ENCODE measurements around the gene TCOF1. TPM values are rescaled to one million over a fixed set of nuclear protein-coding genes. Genes with fewer than 3 reads are reported as not detected.

TCOF1 gene
- total and polyA plus RNA-seq, 2 donors (not counting 3 experiments of a cell fraction or from before 2014, with no cell fraction given): 11.2 to 52.0 TPM

DNA sequence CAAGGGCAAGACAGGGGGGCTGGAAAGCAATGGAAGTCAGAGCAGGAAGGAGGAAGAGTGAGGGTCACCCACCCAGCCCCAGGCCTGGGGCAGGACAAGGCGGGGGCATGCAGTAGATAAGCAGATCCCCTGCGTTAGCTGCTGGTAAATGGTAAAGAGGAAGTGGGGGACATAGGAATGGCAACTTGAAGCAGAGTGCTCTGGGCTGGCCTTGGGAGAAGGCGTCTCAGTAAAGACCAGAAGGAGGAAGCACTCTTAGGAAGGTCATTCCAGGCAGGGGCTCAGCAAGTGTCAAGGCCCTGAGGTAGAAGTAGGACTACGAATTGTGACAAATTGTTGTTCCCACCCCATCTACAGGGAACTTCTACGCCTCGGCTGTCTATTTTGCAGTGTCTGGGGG is 15.1 kb downstream of the TCOF1 start:
- ChIA-PET CTCF (interaction anchor here (1.6 kb wide), 1 partner anchor 38 kb away, joined by 5 read pairs; no protein-coding TSS in a partner anchor), POLR2A (no interaction called here)
- no TSS peak for BruUV-seq (replicated peaks)

More for the DNA sequence above, 15.1 kb downstream of the TCOF1 start:
- H3K9me3 ChIP-seq (replicated peaks; ENCODE audit: control insufficient read depth, insufficient read depth, low read length): no peaks in the 10 kb centered on the region
- no peaks in the 10 kb centered on the region for H4K20me1 ChIP-seq (replicated peaks; ENCODE audit: control insufficient read depth, extremely low read depth, insufficient read depth, low read length)
- H3K4me1 ChIP-seq (ENCODE audit: control insufficient read depth, extremely low read depth, insufficient read depth, low read length): no peaks in the 10 kb centered on the region
- intact Hi-C loops (cut with micrococcal nuclease): no loop called here
- no peaks in the 10 kb centered on the region for H3K27me3 ChIP-seq (ENCODE audit: control insufficient read depth in 2 of 2, insufficient read depth in 2 of 2, low read length in 2 of 2)
- dilution Hi-C loops (cut with MboI; ENCODE audit: extremely low pct_ligation_motif_present, low sequenced_read_pairs): no loop called here
- FAIRE-seq: no peak
- no peak overlapping the region for H3K4me2 ChIP-seq (ENCODE audit: insufficient read depth, low read length)
- no peak overlapping the region for H3K27ac ChIP-seq (ENCODE audit: insufficient read depth, low read depth, low read length)
- H3K36me3 ChIP-seq (ENCODE audit: control insufficient read depth in 2 of 2, extremely low read depth in 1 of 2, insufficient read depth in 2 of 2, low read length in 2 of 2): peaks cover 12 to 71% of the 10 kb centered on the region in 2 experiments
- no peak overlapping the region for H3K4me3 ChIP-seq (replicated peaks in 1 of 3; ENCODE audit: insufficient read depth in 1 of 3, low read depth in 1 of 3, low read length in 3 of 3)
- no peak for DNase-seq (ENCODE audit: low read depth, low spot score)
- no peak overlapping the region for H2AFZ ChIP-seq (ENCODE audit: low read depth, low read length)
- H3K9ac ChIP-seq (replicated peaks; ENCODE audit: extremely low read depth, insufficient read depth, low read length): no peak overlapping the region
- H3K9me1 ChIP-seq (replicated peaks; ENCODE audit: control insufficient read depth, extremely low read depth, insufficient read depth, low read length): no peaks in the 10 kb centered on the region
- TF ChIP-seq FOS (IDR thresholded peaks at IDR 0.05; ENCODE audit: borderline replicate concordance, insufficient read depth, low read length): no peak
- TF ChIP-seq MYC (IDR thresholded peaks at IDR 0.05; ENCODE audit: low read depth, low read length): no peak
- TF ChIP-seq JUN (IDR thresholded peaks at IDR 0.05; ENCODE audit: borderline replicate concordance, insufficient read depth, insufficient read length, low read depth): no peak
- no peak for TF ChIP-seq GATA2 (IDR thresholded peaks at IDR 0.05; ENCODE audit: insufficient read depth, insufficient read length, low read depth, low read length)
- TF ChIP-seq, protein P1, sequence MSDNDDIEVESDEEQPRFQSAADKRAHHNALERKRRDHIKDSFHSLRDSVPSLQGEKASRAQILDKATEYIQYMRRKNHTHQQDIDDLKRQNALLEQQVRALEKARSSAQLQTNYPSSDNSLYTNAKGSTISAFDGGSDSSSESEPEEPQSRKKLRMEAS (IDR thresholded peaks at IDR 0.05; ENCODE audit: insufficient read depth, insufficient read length): no peak
- TF ChIP-seq CTCF (IDR thresholded peaks at IDR 0.05; ENCODE audit: extremely low read depth in 1 of 2, insufficient read depth in 1 of 2, low read depth in 1 of 2, low read length in 2 of 2): no peak
- no peak for TF ChIP-seq POLR2AphosphoS5 (IDR thresholded peaks at IDR 0.05; ENCODE audit: insufficient read depth, low read depth, low read length)
- TF ChIP-seq POLR2A (IDR thresholded peaks at IDR 0.05; ENCODE audit: low read depth, low read length): no peak
- TF ChIP-seq EZH2 (IDR thresholded peaks at IDR 0.05; ENCODE audit: borderline replicate concordance, low read depth, low read length, severe bottlenecking): no peak
- no peaks in the 10 kb centered on the region for H3K79me2 ChIP-seq (ENCODE audit: control insufficient read depth, insufficient read depth, low read length)

All from endothelial cell of umbilical vein (primary cell).